GM23338 (cell line): ENCODE measurements around the gene ZNF410.

Experiments used
- CREB1 ChIP-seq: fragments of 250-450 bp; sonication (Bioruptor Pico); IDR thresholded peaks from 2 replicates; pipeline ENCODE4 v1.5.0; 2020; ENCODE audit warnings: low read depth, mild to moderate bottlenecking, moderate library complexity
- EZH2phosphoT487 ChIP-seq: fragments of 200-600 bp; sonication (generic); IDR thresholded peaks from one replicate; pipeline ENCODE4 v1.8.1; 2018; ENCODE audit warnings: antibody characterized with exemption; ENCODE audit not compliant: unreplicated experiment
- POLR2AphosphoS5 ChIP-seq: IDR thresholded peaks from 2 replicates; pipeline ENCODE4 v1.6.1; 2016; ENCODE audit warnings: antibody characterized with exemption, low read depth
- STAT1 ChIP-seq: IDR thresholded peaks from one replicate; pipeline ENCODE4 v1.6.1; 2016; ENCODE audit warnings: antibody characterized with exemption; ENCODE audit not compliant: unreplicated experiment
- TF ChIP-seq, protein P1 (sequence below), 2 experiments: fragments of 200-600 bp in 1 of 2; sonication (generic) in 1 of 2; conservative IDR thresholded peaks; 2 replicates each; pipeline versions ENCODE4 v1.5.1 to v1.6.1; 2016 to 2017; ENCODE audit warnings: antibody characterized with exemption in 2 of 2, low read depth in 2 of 2, mild to moderate bottlenecking in 2 of 2, moderate library complexity in 1 of 2
- TF ChIP-seq, protein P2 (sequence below): IDR thresholded peaks from one replicate; pipeline ENCODE4 v1.6.1; 2018; ENCODE audit warnings: antibody characterized with exemption; ENCODE audit not compliant: unreplicated experiment

DNA sequence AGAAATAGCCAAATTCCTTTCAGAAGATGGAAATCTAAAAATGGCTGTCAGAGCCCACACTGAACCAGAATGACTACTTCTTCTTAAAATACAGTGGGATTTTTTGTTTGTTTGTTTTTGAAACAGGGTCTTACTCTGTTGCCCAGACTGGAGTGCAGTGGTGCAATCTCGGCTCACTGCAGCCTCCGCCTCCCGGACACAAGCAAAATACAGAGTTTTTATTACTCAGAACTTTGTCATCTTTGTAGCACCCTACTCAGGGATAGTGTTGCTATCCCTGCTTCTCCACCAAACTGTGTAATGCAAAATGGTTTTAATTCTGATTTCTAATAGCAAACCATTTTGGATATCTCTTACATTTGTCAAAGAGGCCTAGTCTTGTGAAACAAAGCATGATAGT, 16.4 kb downstream of the ZNF410 start:
- TF ChIP-seq, protein P1, sequence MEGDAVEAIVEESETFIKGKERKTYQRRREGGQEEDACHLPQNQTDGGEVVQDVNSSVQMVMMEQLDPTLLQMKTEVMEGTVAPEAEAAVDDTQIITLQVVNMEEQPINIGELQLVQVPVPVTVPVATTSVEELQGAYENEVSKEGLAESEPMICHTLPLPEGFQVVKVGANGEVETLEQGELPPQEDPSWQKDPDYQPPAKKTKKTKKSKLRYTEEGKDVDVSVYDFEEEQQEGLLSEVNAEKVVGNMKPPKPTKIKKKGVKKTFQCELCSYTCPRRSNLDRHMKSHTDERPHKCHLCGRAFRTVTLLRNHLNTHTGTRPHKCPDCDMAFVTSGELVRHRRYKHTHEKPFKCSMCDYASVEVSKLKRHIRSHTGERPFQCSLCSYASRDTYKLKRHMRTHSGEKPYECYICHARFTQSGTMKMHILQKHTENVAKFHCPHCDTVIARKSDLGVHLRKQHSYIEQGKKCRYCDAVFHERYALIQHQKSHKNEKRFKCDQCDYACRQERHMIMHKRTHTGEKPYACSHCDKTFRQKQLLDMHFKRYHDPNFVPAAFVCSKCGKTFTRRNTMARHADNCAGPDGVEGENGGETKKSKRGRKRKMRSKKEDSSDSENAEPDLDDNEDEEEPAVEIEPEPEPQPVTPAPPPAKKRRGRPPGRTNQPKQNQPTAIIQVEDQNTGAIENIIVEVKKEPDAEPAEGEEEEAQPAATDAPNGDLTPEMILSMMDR (conservative IDR thresholded peaks at IDR 0.05; ENCODE audit: low read depth in 2 of 2): no peak
- TF ChIP-seq EZH2phosphoT487 (no peak), STAT1 (no peak), POLR2AphosphoS5 (no peak), CREB1 (CRISPR knock-in tag) (no peak)
- TF ChIP-seq, protein P2, sequence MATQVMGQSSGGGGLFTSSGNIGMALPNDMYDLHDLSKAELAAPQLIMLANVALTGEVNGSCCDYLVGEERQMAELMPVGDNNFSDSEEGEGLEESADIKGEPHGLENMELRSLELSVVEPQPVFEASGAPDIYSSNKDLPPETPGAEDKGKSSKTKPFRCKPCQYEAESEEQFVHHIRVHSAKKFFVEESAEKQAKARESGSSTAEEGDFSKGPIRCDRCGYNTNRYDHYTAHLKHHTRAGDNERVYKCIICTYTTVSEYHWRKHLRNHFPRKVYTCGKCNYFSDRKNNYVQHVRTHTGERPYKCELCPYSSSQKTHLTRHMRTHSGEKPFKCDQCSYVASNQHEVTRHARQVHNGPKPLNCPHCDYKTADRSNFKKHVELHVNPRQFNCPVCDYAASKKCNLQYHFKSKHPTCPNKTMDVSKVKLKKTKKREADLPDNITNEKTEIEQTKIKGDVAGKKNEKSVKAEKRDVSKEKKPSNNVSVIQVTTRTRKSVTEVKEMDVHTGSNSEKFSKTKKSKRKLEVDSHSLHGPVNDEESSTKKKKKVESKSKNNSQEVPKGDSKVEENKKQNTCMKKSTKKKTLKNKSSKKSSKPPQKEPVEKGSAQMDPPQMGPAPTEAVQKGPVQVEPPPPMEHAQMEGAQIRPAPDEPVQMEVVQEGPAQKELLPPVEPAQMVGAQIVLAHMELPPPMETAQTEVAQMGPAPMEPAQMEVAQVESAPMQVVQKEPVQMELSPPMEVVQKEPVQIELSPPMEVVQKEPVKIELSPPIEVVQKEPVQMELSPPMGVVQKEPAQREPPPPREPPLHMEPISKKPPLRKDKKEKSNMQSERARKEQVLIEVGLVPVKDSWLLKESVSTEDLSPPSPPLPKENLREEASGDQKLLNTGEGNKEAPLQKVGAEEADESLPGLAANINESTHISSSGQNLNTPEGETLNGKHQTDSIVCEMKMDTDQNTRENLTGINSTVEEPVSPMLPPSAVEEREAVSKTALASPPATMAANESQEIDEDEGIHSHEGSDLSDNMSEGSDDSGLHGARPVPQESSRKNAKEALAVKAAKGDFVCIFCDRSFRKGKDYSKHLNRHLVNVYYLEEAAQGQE: no peak
